Progenitor cell of endocrine pancreas (in vitro differentiated cells): ENCODE data around the gene MS4A10. TPM values are rescaled to one million over a fixed set of nuclear protein-coding genes. Genes with fewer than 3 reads are reported as not detected.

ENCODE experiments used
- DNase-seq: peaks from one replicate; pipeline ENCODE4 v3.0.0; 2021; ENCODE audit warnings: low spot score; ENCODE audit not compliant: unreplicated experiment
- H3K27ac Mint-ChIP-seq: 2 replicates; pipeline ENCODE4 v1.8.0; 2021; ENCODE audit warnings: mild to moderate bottlenecking, moderate library complexity, mixed read lengths
- H3K27me3 Mint-ChIP-seq: 2 replicates; pipeline ENCODE4 v1.8.0; 2021; ENCODE audit warnings: mixed read lengths
- H3K36me3 Mint-ChIP-seq: 2 replicates; pipeline ENCODE4 v1.8.0; 2022; ENCODE audit warnings: mixed read lengths; ENCODE audit not compliant: insufficient read depth
- H3K4me1 Mint-ChIP-seq: 2 replicates; pipeline ENCODE4 v1.8.0; 2021; ENCODE audit warnings: low read depth, mixed read lengths
- H3K4me3 Mint-ChIP-seq: 2 replicates; pipeline ENCODE4 v1.8.0; 2021; ENCODE audit warnings: low read depth, mild to moderate bottlenecking, moderate library complexity, mixed read lengths
- H3K9me3 Mint-ChIP-seq: 2 replicates; pipeline ENCODE4 v1.8.0; 2021; ENCODE audit warnings: low read depth, mixed read lengths
- total RNA-seq: library from RNA; stranded (reverse); gene quantifications from 2 replicates; pipeline ENCODE4 v1.2.1, GENCODE V29; 2021
- TF ChIP-seq, protein P1 (sequence below): fragments of 200-600 bp; sonication (generic); IDR thresholded peaks from one replicate; pipeline ENCODE4 v1.5.0; 2021; ENCODE audit warnings: antibody characterized with exemption, mild to moderate bottlenecking; ENCODE audit not compliant: unreplicated experiment

The MS4A10 gene
- total RNA-seq, 1 donor from 2014 or later: not detected

DNA sequence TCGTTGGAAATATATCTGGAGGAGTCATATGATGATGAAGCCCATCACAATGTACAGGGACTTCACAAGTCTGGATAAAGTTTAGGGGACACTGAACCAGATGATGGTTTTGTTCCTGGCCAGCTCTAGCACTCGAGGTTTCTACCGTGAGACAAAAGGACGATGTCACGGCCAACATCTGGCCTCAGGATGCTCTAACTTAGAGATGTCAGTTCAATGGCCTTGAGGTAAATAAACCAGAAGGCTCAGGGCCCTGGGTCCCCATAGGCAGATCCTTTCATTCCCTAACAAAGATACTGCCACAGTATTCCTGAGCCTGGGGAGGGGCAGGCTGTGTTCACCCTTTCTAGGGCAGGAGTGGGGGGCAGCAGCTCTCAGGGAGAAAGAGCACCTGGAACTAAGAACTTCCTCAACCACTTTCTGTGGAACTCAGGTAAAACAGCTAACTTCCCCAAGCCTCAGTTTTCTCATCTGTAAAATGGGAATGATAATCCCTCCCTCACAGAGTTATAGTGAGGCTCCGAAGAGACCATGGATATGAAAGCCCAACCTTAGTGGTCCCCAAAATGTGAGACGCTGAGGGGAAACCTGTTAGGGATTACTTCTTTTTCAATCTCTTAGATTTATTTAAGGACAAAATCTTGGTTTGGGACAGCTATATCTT lies 18.3 kb downstream of the MS4A10 start:
- no peak overlapping the region for H3K27ac Mint-ChIP-seq
- DNase-seq: no peak
- TF ChIP-seq, protein P1, sequence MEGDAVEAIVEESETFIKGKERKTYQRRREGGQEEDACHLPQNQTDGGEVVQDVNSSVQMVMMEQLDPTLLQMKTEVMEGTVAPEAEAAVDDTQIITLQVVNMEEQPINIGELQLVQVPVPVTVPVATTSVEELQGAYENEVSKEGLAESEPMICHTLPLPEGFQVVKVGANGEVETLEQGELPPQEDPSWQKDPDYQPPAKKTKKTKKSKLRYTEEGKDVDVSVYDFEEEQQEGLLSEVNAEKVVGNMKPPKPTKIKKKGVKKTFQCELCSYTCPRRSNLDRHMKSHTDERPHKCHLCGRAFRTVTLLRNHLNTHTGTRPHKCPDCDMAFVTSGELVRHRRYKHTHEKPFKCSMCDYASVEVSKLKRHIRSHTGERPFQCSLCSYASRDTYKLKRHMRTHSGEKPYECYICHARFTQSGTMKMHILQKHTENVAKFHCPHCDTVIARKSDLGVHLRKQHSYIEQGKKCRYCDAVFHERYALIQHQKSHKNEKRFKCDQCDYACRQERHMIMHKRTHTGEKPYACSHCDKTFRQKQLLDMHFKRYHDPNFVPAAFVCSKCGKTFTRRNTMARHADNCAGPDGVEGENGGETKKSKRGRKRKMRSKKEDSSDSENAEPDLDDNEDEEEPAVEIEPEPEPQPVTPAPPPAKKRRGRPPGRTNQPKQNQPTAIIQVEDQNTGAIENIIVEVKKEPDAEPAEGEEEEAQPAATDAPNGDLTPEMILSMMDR: no peak
- no peaks in the 10 kb centered on the region for H3K4me1 Mint-ChIP-seq
- H3K36me3 Mint-ChIP-seq: no peaks in the 10 kb centered on the region
- H3K4me3 Mint-ChIP-seq: no peak overlapping the region
- no peaks in the 10 kb centered on the region for H3K9me3 Mint-ChIP-seq
- H3K27me3 Mint-ChIP-seq: peaks cover 34% of the 10 kb centered on the region

DNA sequence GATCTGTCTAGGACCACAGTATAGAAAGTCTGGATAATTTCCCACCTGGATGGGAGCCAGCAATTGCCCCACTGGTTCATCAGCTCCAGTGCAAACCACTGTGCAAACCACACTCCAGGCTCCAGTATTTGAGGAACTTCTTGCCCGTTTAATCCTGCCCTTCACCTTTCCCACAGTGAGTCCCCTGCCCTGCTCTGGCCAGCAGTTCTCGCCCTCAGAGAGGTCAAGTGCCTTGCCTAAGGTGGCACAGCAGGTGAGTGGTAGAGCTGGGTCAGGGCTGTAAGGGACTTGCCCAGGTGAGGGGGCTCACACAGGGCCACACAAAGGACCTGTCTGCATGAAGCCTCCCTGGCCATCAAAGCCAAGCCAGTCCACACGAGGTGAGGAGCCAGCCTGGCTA lies 24.1 kb downstream of the MS4A10 start:
- Mint-ChIP-seq H3K27ac (no peak overlapping the region), H3K27me3 (peaks cover 21% of the 10 kb centered on the region), H3K36me3 (no peaks in the 10 kb centered on the region), H3K4me1 (no peaks in the 10 kb centered on the region), H3K4me3 (no peak overlapping the region), H3K9me3 (no peaks in the 10 kb centered on the region)
- TF ChIP-seq, protein P1: no peak
- no peak for DNase-seq

DNA sequence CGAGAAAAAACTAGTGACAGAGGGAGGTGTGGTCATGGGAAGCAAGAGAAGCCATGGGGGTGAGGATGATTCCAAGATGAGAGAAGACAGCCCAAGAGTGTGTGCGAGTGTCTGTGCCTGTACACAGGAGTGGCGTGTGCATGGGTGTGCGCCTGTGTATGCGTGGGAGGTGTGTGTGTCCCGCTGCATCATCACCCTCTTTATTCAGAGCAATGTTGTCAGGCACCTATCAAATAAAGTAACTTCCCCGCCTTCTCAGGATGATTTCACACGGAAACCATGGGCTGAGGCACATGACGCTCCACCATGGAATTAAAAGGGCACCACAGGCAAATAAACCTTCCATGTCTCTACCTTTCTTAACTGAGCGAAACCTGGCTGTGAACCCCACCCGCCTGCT lies 24.6 kb downstream of the MS4A10 start:
- peaks cover 21% of the 10 kb centered on the region for H3K27me3 Mint-ChIP-seq
- H3K36me3 Mint-ChIP-seq: no peaks in the 10 kb centered on the region
- H3K9me3 Mint-ChIP-seq: no peaks in the 10 kb centered on the region
- DNase-seq: no peak
- no peak overlapping the region for H3K4me3 Mint-ChIP-seq
- no peak overlapping the region for H3K27ac Mint-ChIP-seq
- TF ChIP-seq, protein P1: no peak
- no peaks in the 10 kb centered on the region for H3K4me1 Mint-ChIP-seq

DNA sequence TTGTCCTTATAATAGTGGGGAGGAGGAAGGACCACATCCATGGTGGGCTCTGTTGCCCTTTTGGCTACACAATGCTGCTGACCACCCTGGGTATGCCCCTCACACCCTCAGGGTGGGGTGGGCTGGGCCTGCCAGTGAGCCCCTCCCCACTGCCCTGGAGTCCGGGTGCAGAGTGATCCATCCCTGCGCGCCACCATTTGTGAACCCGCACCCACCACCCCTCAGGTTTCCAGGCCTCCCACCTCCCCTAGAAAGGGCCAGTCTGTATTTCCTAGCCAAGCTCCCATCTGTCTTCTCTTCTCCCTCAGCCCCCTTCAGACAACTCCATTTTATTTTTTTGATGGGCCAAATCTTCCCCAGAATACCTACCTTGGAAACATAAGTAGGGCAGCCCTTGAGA lies 25.0 kb downstream of the MS4A10 start:
- Mint-ChIP-seq H3K4me3 (no peak overlapping the region), H3K36me3 (no peaks in the 10 kb centered on the region), H3K4me1 (no peaks in the 10 kb centered on the region), H3K27ac (no peak overlapping the region), H3K9me3 (no peaks in the 10 kb centered on the region), H3K27me3 (peaks cover 21% of the 10 kb centered on the region)
- TF ChIP-seq, protein P1: no peak
- no peak for DNase-seq

DNA sequence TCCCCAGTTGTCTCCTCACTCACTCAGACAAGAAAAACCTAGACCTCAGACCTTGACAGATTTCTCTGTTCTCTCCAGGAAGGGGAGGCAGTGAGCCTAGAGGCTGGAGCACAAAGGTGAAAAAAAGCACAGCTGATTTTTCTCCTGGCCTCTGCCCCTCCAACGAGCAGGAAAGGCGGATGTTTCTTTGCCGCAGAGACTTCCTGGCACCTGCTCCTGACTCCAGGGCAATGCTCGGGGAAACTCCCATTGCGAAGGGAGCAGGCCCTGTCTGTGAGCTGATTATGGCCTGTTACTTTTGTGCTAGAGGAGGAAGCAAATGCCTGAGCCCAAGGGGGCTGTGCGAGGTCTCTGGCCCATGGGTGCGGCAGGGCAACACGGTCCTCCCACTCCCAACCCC lies 25.4 kb downstream of the MS4A10 start:
- Mint-ChIP-seq H3K36me3 (no peaks in the 10 kb centered on the region), H3K27me3 (peaks cover 19% of the 10 kb centered on the region), H3K9me3 (no peaks in the 10 kb centered on the region), H3K4me3 (no peak overlapping the region), H3K27ac (no peak overlapping the region), H3K4me1 (no peaks in the 10 kb centered on the region)
- no peak for DNase-seq
- TF ChIP-seq, protein P1: no peak
